Large intestine (tissue), 3 donors: ENCODE data around the gene ENAH. TPM values are rescaled to one million over a fixed set of nuclear protein-coding genes. Genes with fewer than 3 reads are reported as not detected.

Experiments used
- DNase-seq, 2 donors: peaks; one replicate each; pipeline versions ENCODE4 v3.0.0 to v3.0.0-alpha.2; 2013
- H3K27ac ChIP-seq: one replicate; pipeline ENCODE4 v1.5.1; 2013; ENCODE audit warnings: low read length
- H3K27me3 ChIP-seq: 2 replicates; pipeline ENCODE4 v1.6.1; 2013; ENCODE audit warnings: low read length; ENCODE audit not compliant: control insufficient read depth, insufficient read depth
- H3K36me3 ChIP-seq: 2 replicates; pipeline ENCODE4 v1.6.1; 2013; ENCODE audit warnings: low read length; ENCODE audit not compliant: control insufficient read depth, insufficient read depth
- H3K4me1 ChIP-seq: one replicate; pipeline ENCODE4 v1.6.1; 2013; ENCODE audit warnings: low read length; ENCODE audit not compliant: control insufficient read depth, insufficient read depth
- H3K4me3 ChIP-seq: one replicate; pipeline ENCODE4 v1.5.1; 2013; ENCODE audit warnings: low read length
- H3K9me3 ChIP-seq: one replicate; pipeline ENCODE4 v1.6.1; 2013; ENCODE audit warnings: mild to moderate bottlenecking, low read depth, low read length, moderate library complexity; ENCODE audit not compliant: control insufficient read depth
- WGBS: methylation state at CpG from one replicate; pipeline ENCODE4 v1.1.5; 2013; ENCODE audit warnings: low lambda C conversion rate; ENCODE audit not compliant: insufficient coverage; 5-methylcytosine and 5-hydroxymethylcytosine counted together
- polyA plus RNA-seq: library from polyadenylated mRNA; unstranded; fragments of 120-200 nt; gene quantifications from one replicate; pipeline ENCODE4 v1.2.1, GENCODE V29; 2013

ENAH gene
- polyA plus RNA-seq, 1 donor = 44.4 TPM

GRCh38 chr1:225593414-225593813 lies 59.5 kb downstream of the ENAH start:
- H3K4me3 ChIP-seq = no peak overlapping the region
- no peak overlapping the region for H3K27ac ChIP-seq
- no peaks in the 10 kb centered on the region for H3K9me3 ChIP-seq
- no peaks in the 10 kb centered on the region for H3K36me3 ChIP-seq
- DNase-seq = no peak
- 96% methylated on average over 4 of the region's 5 CpGs for WGBS
- no peaks in the 10 kb centered on the region for H3K27me3 ChIP-seq
- no peaks in the 10 kb centered on the region for H3K4me1 ChIP-seq

DNA sequence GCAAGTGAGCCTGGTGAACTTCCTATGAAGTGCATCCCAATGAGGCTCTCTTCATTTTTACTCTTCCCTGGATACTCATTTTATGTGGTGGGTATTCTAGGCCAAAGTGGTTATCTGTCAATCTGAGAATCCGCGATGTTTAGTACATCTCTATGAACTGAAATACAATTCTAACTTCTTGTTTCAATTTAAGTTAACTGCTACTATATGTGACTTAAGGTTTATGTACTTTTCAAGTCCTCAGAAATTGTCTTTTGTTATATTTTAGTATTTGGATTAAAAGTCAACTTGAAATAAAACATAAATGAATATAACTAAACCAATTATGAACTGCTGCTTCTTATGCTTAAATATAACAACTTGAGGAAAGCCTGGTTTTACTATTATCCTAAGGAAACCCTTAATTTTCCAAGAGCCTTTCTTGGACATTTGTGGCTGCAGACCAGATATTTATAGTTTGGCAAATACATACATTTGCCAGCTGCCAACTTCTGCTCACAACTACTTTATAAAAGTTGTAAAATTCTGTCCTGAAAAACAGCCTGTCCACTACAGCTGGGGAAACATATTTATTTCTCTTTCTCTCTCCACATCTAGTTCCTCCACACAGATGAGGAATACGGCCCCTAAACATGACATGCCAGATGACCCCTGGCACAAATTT lies 60.4 kb downstream of the ENAH start:
- WGBS = no CpG with 5 or more reads among the region's 3 CpGs
- no peak overlapping the region for H3K27ac ChIP-seq
- H3K36me3 ChIP-seq = no peaks in the 10 kb centered on the region
- no peaks in the 10 kb centered on the region for H3K27me3 ChIP-seq
- H3K4me3 ChIP-seq = no peak overlapping the region
- DNase-seq = no peak
- H3K9me3 ChIP-seq = no peaks in the 10 kb centered on the region
- no peaks in the 10 kb centered on the region for H3K4me1 ChIP-seq

DNA sequence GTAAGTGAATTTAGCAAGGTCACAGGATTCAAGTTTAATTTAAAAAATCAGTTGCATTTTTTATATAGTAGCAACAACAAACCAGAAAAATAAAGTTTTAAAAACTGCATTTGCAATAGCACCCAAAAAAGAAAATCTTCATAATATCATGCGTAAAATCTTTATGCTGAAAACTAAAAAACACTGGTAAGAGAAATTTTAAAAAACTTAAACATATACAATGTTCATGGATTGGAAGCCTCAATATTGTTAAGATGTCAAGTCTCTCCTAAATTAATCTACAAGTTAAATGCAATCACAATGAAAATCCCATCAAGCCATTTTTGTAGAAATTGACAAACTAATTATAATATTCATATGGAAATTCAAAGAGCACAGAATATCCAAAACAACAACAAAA lies 65.6 kb downstream of the ENAH start:
- WGBS = 100% methylated on average over 1 of the region's 1 CpG
- H3K4me3 ChIP-seq = no peak overlapping the region
- no peaks in the 10 kb centered on the region for H3K4me1 ChIP-seq
- DNase-seq = no peak
- no peaks in the 10 kb centered on the region for H3K27me3 ChIP-seq
- H3K36me3 ChIP-seq = no peaks in the 10 kb centered on the region
- no peaks in the 10 kb centered on the region for H3K9me3 ChIP-seq
- H3K27ac ChIP-seq = no peak overlapping the region

- 74% methylated on average over 3 of the region's 3 CpGs for WGBS
- no peaks in the 10 kb centered on the region for H3K4me1 ChIP-seq
- no peak overlapping the region for H3K4me3 ChIP-seq
- H3K9me3 ChIP-seq = no peaks in the 10 kb centered on the region
- H3K27ac ChIP-seq = no peak overlapping the region
- DNase-seq = no peak
- no peaks in the 10 kb centered on the region for H3K36me3 ChIP-seq
- H3K27me3 ChIP-seq = no peaks in the 10 kb centered on the region
These were observed 71.7 kb downstream of the ENAH start for GRCh38 chr1:225581186-225581585.

DNA sequence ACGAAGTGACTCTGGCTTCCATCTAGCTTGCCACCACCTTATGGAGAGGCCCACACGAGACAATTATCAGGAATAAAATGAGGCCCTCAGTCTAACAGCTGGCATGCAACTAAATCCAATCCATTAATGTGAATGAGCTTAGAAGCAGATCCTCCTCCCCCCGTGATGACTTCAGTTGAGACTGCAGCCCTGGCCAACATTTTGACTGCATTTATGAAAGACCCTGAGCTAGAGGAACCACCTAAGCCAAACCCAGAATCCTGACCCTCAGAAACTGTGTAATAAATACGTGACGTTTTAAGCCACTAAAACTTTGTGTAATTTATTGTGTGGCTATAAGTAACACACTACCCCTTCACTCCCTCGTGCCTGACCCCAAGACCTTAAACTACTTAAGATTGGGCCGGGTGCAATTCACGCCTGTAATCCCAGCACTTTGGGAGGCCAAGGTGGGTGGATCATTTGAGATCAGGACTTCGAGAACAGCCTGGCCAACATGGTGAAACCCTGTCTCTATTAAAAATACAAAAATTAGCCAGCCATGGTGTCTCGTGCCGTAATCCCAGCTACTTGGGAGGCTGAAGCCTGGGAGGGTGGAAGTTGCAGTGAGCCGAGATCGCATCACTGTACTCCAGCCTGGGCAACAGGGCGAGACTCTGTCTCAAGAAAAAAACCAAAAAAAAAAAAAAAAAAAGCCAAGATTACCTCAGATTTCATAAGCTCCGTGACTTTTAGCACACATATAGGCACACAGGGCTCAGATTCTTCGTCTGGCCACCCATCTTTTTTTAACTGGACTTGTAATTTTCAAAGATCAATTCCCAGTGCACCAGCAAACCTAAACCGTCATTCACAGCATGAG lies 72.5 kb downstream of the ENAH start:
- Histone ChIP-seq H3K4me3 (no peak overlapping the region), H3K27ac (no peak overlapping the region), H3K27me3 (no peaks in the 10 kb centered on the region), H3K4me1 (no peaks in the 10 kb centered on the region), H3K36me3 (no peaks in the 10 kb centered on the region), H3K9me3 (no peaks in the 10 kb centered on the region)
- no peak for DNase-seq
- whole genome bisulfite sequencing = 100% methylated on average over 1 of the region's 17 CpGs

GRCh38 chr1:225578251-225578977 lies 74.5 kb downstream of the ENAH start:
- Histone ChIP-seq H3K36me3 (no peaks in the 10 kb centered on the region), H3K27ac (no peak overlapping the region), H3K4me3 (no peak overlapping the region), H3K9me3 (no peaks in the 10 kb centered on the region), H3K4me1 (no peaks in the 10 kb centered on the region), H3K27me3 (no peaks in the 10 kb centered on the region)
- 20% methylated on average over 1 of the region's 3 CpGs for WGBS
- no peak for DNase-seq

GRCh38 chr1:225577241-225577640 lies 75.7 kb downstream of the ENAH start:
- WGBS = no CpG with 5 or more reads among the region's 2 CpGs
- Histone ChIP-seq H3K9me3 (no peaks in the 10 kb centered on the region), H3K4me1 (no peaks in the 10 kb centered on the region), H3K27ac (no peak overlapping the region), H3K4me3 (no peak overlapping the region), H3K27me3 (no peaks in the 10 kb centered on the region), H3K36me3 (no peaks in the 10 kb centered on the region)
- no peak for DNase-seq

GRCh38 chr1:225573216-225573615 lies 79.7 kb downstream of the ENAH start:
- Histone ChIP-seq H3K36me3 (no peaks in the 10 kb centered on the region), H3K27me3 (no peaks in the 10 kb centered on the region), H3K4me3 (no peak overlapping the region), H3K9me3 (no peaks in the 10 kb centered on the region), H3K4me1 (no peaks in the 10 kb centered on the region), H3K27ac (no peak overlapping the region)
- no peak for DNase-seq
- WGBS = 14% methylated on average over 2 of the region's 2 CpGs

- DNase-seq = peak in 1 of 2 donors; percentile 7
- Histone ChIP-seq H3K27me3 (no peaks in the 10 kb centered on the region), H3K4me3 (no peak overlapping the region), H3K27ac (no peak overlapping the region), H3K4me1 (no peaks in the 10 kb centered on the region), H3K36me3 (no peaks in the 10 kb centered on the region), H3K9me3 (no peaks in the 10 kb centered on the region)
- no CpG with 5 or more reads among the region's 3 CpGs for WGBS
These were observed 80.5 kb downstream of the ENAH start for GRCh38 chr1:225572422-225572821.

DNA sequence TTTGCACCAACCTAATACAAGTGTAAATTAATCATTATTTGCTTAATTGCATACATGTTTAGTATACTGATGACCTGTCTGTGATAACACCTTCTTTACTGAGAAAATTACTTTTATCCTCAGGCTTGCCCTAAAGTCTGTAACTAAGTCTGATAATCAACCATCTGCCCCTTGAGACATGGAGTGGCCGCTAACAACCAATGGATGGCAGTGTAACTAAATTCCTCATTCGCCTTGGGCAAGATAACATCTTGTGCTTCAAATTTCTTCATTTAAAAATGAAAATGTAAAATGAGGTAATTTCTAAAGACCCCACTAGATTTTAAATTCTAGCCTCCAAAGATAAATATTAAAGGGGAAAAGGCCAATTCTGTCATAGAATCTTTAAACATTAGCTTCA lies 85.1 kb downstream of the ENAH start:
- no peaks in the 10 kb centered on the region for H3K36me3 ChIP-seq
- H3K27me3 ChIP-seq = no peaks in the 10 kb centered on the region
- no peak for DNase-seq
- no peak overlapping the region for H3K4me3 ChIP-seq
- no peaks in the 10 kb centered on the region for H3K9me3 ChIP-seq
- no peak overlapping the region for H3K27ac ChIP-seq
- H3K4me1 ChIP-seq = no peaks in the 10 kb centered on the region
- no CpG with 5 or more reads among the region's 2 CpGs for WGBS
